ENCODE data around the gene NR4A1. TPM values are rescaled to one million over a fixed set of nuclear protein-coding genes. Genes with fewer than 3 reads are reported as not detected.

The NR4A1 gene
- total and polyA plus RNA-seq, 9 of the 15 experiments (the other 6 are each of a cell fraction or from before 2014, with no cell fraction given): 0.07 to 4.7 (median 1.9) TPM; not detected in 1

GRCh38 chr12:52050758-52051541 is at the start of gene NR4A1 (continued):
- TF ChIP-seq ZKSCAN1 (IDR thresholded peaks at IDR 0.05; ENCODE audit: low read depth, low read length): no peak
- no peak for TF ChIP-seq NUFIP1 (IDR thresholded peaks at IDR 0.05; ENCODE audit: partially characterized antibody)
- TF ChIP-seq U2AF2 (optimal IDR thresholded peaks at IDR 0.05; ENCODE audit: low read depth, low read length): no peak
- TF ChIP-seq SIN3A (IDR thresholded peaks at IDR 0.05; ENCODE audit: borderline replicate concordance in 2 of 2, control insufficient read depth in 1 of 2, low read depth in 2 of 2, low read length in 2 of 2): no peak
- TF ChIP-seq BHLHE40 (IDR thresholded peaks at IDR 0.05; ENCODE audit: low read length): 0 out of 2 replicates have a peak, but pooled peaks have one; percentile 34
- TF ChIP-seq ZNF584 (CRISPR knock-in tag; IDR thresholded peaks at IDR 0.05; ENCODE audit: low read depth): no peak
- peak; percentile 88 for TF ChIP-seq CREM (IDR thresholded peaks at IDR 0.05; ENCODE audit: low read depth)
- TF ChIP-seq HMG20B (CRISPR knock-in tag; IDR thresholded peaks at IDR 0.05): no peak
- no peak for TF ChIP-seq ZSCAN32 (CRISPR knock-in tag; IDR thresholded peaks at IDR 0.05)
- TF ChIP-seq NFE2 (IDR thresholded peaks at IDR 0.05; ENCODE audit: low read depth): no peak
- TF ChIP-seq, protein P1, sequence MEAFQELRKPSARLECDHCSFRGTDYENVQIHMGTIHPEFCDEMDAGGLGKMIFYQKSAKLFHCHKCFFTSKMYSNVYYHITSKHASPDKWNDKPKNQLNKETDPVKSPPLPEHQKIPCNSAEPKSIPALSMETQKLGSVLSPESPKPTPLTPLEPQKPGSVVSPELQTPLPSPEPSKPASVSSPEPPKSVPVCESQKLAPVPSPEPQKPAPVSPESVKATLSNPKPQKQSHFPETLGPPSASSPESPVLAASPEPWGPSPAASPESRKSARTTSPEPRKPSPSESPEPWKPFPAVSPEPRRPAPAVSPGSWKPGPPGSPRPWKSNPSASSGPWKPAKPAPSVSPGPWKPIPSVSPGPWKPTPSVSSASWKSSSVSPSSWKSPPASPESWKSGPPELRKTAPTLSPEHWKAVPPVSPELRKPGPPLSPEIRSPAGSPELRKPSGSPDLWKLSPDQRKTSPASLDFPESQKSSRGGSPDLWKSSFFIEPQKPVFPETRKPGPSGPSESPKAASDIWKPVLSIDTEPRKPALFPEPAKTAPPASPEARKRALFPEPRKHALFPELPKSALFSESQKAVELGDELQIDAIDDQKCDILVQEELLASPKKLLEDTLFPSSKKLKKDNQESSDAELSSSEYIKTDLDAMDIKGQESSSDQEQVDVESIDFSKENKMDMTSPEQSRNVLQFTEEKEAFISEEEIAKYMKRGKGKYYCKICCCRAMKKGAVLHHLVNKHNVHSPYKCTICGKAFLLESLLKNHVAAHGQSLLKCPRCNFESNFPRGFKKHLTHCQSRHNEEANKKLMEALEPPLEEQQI (IDR thresholded peaks at IDR 0.05): no peak
- TF ChIP-seq ZNF717 (CRISPR knock-in tag; IDR thresholded peaks at IDR 0.05): no peak
- TF ChIP-seq ZSCAN29 (IDR thresholded peaks at IDR 0.05): peak; percentile 91
- no peak for TF ChIP-seq POLR2AphosphoS2 (IDR thresholded peaks at IDR 0.05; ENCODE audit: low read length)
- TF ChIP-seq, protein P2, sequence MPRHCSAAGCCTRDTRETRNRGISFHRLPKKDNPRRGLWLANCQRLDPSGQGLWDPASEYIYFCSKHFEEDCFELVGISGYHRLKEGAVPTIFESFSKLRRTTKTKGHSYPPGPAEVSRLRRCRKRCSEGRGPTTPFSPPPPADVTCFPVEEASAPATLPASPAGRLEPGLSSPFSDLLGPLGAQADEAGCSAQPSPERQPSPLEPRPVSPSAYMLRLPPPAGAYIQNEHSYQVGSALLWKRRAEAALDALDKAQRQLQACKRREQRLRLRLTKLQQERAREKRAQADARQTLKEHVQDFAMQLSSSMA (CRISPR knock-in tag; IDR thresholded peaks at IDR 0.05): no peak
- TF ChIP-seq, protein P3, sequence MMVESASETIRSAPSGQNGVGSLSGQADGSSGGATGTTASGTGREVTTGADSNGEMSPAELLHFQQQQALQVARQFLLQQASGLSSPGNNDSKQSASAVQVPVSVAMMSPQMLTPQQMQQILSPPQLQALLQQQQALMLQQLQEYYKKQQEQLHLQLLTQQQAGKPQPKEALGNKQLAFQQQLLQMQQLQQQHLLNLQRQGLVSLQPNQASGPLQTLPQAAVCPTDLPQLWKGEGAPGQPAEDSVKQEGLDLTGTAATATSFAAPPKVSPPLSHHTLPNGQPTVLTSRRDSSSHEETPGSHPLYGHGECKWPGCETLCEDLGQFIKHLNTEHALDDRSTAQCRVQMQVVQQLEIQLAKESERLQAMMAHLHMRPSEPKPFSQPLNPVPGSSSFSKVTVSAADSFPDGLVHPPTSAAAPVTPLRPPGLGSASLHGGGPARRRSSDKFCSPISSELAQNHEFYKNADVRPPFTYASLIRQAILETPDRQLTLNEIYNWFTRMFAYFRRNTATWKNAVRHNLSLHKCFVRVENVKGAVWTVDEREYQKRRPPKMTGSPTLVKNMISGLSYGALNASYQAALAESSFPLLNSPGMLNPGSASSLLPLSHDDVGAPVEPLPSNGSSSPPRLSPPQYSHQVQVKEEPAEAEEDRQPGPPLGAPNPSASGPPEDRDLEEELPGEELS (CRISPR knock-in tag; IDR thresholded peaks at IDR 0.05; ENCODE audit: borderline replicate concordance): no peak
- TF ChIP-seq KLF1 (tag; IDR thresholded peaks at IDR 0.05): peak; percentile 74
- TF ChIP-seq, protein P4, sequence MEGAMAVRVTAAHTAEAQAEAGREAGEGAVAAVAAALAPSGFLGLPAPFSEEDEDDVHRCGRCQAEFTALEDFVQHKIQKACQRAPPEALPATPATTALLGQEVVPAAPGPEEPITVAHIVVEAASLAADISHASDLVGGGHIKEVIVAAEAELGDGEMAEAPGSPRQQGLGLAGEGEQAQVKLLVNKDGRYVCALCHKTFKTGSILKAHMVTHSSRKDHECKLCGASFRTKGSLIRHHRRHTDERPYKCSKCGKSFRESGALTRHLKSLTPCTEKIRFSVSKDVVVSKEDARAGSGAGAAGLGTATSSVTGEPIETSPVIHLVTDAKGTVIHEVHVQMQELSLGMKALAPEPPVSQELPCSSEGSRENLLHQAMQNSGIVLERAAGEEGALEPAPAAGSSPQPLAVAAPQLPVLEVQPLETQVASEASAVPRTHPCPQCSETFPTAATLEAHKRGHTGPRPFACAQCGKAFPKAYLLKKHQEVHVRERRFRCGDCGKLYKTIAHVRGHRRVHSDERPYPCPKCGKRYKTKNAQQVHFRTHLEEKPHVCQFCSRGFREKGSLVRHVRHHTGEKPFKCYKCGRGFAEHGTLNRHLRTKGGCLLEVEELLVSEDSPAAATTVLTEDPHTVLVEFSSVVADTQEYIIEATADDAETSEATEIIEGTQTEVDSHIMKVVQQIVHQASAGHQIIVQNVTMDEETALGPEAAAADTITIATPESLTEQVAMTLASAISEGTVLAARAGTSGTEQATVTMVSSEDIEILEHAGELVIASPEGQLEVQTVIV (CRISPR knock-in tag; IDR thresholded peaks at IDR 0.05; ENCODE audit: borderline replicate concordance): no peak
- TF ChIP-seq TBP (optimal IDR thresholded peaks at IDR 0.05; ENCODE audit: low read depth, low read length): peak; percentile 74
- TF ChIP-seq NCOA2 (IDR thresholded peaks at IDR 0.05; ENCODE audit: partially characterized antibody in 2 of 2): no peak
- TF ChIP-seq PTBP1 (IDR thresholded peaks at IDR 0.05; ENCODE audit: low read depth, low read length): no peak

Measured in K562 (cell line).